GM18520 (cell line): ENCODE data around the gene IQCF6.
"Not testable (repeated sequence)": the region's sequence is repeated elsewhere in the genome, so short reads cannot be mapped to it uniquely, and the experiment has no call there.

ENCODE experiments used
- ATAC-seq: cut with Tn5 transposase; IDR thresholded peaks from one replicate; pipeline ENCODE4 v1.9.1; 2021; ENCODE audit not compliant: unreplicated experiment

IQCF6 gene

GRCh38 chr3:51779137-51779536 is at the start of gene IQCF6:
TSS of gene IQCF6 (minus strand) at chr3:51779237. CDS start at chr3:51779224, 13 bp downstream.
- ATAC-seq: no peak

DNA sequence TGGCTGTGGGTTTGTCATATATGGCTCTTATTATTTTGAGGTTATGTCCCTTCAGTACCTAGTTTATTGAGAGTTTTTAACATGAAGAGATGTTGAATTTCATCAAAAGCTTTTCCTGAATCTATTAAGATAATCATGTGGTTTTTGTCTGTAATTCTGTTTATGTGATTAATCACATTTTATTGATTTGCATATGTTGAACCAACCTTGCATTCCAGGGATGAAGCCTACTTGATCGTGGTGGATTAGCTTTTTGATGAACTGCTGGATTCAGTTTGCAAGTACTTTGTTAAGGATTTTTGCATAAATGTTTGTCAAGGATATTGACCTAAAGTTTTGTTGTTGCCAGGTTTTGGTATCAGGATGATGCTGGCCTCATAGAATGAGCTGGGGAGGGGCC is 49.3 kb upstream of the IQCF6 start:
- no peak for ATAC-seq

DNA sequence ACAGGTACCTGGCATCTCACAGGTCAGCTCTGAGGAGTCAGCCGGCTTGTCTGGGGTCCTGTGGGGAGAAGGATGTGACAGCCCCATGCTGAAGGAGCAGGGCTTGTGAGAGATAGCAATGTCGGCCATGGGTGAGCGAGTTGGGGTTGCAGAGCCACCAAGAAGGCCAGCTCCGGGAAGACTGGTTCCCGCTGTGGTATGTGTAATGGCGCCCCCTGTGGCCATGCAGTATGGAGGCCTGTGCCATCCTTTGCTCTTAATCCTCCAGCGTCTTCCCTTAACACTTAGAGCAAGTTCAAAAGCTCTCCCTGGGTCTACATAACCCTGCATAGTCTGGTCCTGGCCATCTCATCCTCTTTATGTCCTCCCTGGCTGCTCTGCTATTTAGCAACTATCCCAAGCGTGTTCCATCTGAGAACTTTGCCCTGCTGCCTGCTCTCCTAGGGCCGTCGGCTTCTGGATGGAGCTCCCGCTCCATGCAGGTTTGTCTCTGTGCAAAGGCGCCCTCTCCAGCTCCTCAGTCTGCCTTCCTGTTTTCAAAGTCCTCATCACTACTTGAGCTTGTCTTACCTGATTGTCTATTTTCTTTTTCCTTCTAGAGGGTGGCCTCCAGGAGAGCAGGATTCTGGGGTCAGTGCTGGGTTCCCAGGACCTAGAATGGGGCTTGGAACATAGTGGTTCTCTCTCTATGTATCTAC is 40.8 kb upstream of the IQCF6 start:
- no peak for ATAC-seq

GRCh38 chr3:51819151-51819550 is 40.1 kb upstream of the IQCF6 start:
- ATAC-seq: no peak

GRCh38 chr3:51817375-51817774 is 38.3 kb upstream of the IQCF6 start:
- ATAC-seq: no peak

- no peak for ATAC-seq
These were observed 37.7 kb upstream of the IQCF6 start for GRCh38 chr3:51816723-51817122.

- no peak for ATAC-seq
These were observed 36.6 kb upstream of the IQCF6 start for GRCh38 chr3:51815614-51816013.

DNA sequence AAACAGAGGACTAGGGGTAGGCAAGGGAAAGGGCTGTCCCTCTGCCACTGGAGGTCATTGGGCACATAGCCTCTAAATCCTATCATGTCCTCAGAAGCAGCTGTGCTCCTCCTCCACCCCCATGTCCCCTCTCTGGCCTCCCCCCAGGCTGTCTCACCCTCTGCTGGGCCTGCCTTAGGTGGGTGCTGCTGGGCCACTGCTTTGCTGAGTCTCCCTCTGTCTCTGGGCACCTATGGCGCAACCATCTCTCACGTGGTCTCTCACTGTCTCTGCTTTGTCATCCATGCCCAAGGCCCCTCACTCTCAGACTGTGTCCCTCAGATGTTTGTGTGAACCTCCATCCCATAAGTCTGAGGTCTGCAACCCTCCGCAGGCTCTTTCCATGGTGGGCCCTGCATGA is 35.0 kb upstream of the IQCF6 start:
- no peak for ATAC-seq

DNA sequence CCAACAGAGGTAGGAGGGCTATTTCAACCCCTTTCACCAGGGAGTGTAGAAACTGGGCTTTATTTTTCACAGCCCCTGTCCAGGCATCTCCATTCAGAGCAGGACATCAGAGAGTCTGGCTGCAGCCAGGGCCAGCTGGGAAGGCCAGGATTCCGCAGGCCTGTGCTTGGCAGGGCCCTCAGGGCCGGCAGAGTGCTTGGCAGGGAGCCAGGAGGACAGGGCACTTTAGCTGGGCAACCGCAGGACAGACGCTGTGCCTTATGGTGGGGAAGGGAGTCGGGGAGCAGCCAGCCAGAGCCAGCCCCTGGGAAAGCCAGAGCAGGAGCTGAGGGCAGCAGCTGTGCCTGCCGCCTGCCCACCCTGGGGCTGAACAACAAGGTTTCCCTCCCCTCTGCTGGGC is 34.5 kb upstream of the IQCF6 start:
- no peak for ATAC-seq

DNA sequence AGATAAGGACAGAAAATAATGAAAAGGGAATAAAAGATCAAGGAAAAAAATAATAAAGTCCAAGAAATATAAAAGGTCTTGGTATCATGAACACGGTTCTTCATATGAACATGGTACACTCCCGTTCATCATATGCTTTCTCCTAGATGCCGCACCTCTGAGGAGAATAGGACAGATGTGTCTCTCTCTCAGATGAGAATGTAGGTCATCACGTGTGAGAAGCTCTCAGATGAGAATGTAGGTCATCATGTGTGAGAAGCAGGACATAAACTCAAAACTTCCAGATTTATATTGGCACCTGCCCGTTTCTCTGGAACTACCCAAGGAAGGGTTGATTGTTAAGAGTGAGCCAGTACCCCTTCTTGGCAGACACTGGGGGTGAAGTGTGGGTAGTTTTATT is 29.9 kb upstream of the IQCF6 start:
- no peak for ATAC-seq

DNA sequence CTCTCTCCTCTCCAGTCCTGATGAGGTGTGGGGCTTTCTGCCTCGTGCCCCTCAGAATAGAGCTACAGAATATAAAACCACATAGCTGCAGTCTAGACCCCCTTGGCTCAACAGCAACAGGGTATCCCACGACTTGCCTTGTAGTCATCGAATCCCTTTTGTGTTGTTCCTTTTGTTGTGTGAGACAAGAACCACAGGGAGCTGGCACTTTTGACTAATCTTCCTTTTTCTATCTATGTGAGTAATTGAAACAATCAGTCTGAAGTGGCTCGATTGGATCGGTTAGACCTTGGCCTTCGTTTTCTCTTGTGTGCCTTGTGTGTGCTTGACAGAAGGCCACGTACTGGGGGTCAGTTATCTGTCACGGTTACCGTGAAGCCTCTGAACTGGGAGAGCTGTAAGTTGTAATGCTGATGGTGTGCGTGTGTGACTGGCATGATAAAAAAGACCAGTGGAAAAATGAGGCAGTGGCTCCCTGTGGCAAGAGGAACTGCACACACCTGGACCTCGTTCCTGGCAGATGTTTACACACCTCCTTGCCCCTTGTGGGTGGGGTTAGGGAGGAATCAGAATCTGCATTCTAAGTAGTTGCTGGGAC is 23.2 kb upstream of the IQCF6 start:
- ATAC-seq: no peak

DNA sequence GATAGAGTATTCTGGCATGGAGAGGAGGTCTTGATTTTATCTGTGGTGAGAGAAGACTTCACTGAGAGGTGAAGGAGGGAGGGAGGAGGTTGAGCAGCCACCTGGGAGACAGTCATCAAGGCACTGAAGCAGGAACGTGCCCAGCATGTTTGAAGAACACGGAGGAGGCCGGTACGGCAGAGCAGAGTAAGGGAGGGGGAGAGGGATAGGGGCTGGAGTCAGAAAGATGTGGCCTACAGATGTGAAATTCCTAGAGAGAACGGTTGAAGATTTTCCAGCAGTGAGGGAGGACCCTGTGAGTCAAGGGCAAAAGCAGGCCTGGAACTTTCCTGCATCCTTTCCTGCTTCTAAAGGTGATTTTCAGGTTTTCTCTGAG is 21.7 kb upstream of the IQCF6 start:
- ATAC-seq: no peak

DNA sequence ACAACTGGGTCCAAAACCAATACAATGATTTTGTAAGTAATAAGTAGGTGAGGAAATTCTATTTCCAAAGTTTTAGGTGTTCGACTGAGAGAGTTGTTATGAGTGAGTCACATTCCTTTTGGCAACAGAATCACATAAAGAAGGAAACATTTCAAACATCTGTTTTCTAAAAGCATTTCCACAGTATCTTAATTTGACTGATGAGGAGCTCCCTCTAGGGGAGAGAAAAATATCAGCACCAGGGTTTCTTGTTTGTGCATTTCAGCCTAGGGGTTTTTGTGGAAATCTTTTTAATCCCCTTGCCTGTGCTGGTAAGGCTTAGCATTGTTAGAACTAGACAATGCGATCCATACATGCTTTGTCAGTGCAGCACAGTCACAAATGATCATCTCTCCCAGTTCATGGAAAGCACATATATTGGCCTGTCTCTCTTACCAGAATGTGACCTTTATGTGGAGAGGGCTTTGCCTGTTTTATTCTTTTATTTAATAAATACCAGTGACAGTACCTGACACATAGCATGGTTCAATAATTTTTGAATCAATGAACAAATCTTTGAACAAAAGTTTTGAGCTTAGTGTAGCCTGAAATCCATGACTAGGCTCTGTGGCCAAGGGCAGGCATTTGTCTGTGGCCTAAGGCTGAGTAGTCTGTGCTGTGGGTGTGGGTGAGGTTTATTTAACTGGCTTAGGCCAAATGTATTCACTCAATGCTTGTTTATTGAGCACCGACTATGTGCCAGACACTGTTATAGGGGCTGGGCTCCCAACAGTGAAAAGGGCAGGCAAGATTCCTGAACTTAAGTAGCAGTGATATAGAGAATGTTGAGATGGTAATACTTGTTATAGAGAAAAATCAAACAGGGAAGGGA is 21.1 kb upstream of the IQCF6 start:
- ATAC-seq: no peak

GRCh38 chr3:51798411-51798963 is 19.4 kb upstream of the IQCF6 start:
- no peak for ATAC-seq

- no peak for ATAC-seq
These were observed 17.8 kb upstream of the IQCF6 start for GRCh38 chr3:51796854-51797253.

DNA sequence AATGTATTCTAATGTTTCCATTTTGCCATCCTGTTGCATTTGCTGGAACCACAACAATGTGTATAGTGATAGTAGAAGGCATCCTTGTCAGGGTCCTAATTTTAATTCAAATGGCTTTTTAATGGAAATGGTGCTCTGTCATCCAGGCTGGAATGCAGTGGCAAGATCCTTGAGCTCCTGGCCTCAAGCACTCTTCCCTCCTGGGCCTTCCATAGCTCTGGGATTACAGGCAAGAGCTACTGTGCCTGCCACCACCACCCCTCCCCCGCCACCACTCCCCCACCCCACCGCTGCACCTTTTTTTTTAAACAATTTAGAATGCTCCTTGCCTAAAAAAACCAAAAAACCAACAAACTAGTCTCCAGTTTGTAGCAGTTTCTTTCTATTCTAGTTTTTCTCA is 15.2 kb upstream of the IQCF6 start:
- no peak for ATAC-seq

DNA sequence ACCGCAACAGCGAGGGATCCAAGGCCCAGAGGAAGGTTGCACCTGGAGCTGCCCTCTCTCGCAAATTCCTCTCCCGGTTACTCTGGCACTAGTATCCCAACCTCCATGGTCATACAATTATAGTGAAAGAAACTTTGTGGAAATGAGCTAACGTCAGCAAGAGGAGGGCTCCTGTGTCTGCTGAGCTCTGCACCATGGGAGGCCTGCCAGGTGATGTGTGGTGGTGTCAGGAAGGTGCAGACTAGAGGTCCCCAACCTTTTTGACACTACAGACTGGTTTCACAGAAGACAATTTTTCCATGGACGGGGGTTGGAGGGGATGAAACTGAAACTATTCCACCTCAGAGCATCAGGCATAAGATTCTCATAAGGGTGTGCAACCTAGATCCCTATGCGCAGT is 13.2 kb upstream of the IQCF6 start:
- no peak for ATAC-seq

DNA sequence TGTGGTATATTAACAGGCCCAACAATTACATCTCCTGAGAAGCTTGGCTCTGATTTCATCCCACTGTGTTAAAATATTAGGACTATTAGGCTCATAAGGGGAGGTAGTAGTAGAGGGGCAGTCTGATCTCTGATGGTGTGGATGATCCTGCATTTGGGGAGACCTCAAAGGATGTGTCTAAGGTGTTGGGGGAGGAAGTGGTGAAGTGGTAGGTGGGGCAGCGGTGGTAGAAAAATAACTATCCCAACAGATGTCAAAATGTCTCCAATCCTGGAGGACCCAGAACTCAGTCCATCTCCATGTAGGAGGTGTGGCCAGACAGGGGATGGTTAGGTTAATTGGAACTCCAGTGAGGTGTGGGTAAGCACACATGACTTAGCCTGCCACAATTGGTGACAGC is 10.4 kb upstream of the IQCF6 start:
- ATAC-seq: no peak

DNA sequence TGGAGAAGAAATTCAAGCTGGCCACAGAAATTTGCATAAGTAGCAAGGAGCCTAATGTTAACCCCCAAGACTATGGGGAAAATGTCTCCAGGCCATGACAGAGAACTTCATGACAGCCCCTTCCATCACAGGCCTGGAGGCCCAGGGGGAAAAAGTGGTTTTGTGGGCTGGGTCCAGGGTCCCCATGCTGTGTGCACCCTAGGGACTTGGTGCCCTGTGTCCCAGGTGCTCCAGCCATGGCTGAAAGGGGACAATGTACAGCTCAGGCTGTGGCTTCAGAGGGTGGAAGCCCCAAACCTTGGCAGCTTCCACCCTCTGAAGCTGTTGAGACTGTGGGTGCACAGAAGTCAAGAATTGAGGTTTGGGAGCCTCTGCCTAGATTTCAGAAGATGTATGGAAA is 8.5 kb upstream of the IQCF6 start:
- ATAC-seq: not testable (repeated sequence)

- ATAC-seq: no peak
These were observed 7.2 kb upstream of the IQCF6 start for GRCh38 chr3:51786267-51786666.

DNA sequence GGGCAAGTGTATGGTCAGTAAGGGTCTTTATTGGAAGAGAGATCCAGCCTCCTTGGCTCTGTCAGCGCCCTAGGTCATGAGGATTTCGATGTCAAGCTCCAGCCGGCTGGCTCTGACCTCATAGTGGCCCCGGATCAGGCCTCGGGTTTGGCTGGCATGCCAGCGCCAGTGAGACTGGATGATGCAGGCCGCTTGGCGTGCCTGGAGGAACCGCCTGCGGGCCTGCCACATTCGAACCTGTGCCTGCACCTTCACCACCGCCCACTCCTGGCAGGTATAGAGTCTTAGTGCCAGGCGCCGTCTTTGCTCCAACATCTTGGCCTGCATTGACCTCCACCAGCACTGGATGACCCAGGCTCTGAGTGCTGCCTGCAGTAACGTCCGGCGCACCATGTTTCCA is 483 bp downstream of the IQCF6 start:
- ATAC-seq: no peak

DNA sequence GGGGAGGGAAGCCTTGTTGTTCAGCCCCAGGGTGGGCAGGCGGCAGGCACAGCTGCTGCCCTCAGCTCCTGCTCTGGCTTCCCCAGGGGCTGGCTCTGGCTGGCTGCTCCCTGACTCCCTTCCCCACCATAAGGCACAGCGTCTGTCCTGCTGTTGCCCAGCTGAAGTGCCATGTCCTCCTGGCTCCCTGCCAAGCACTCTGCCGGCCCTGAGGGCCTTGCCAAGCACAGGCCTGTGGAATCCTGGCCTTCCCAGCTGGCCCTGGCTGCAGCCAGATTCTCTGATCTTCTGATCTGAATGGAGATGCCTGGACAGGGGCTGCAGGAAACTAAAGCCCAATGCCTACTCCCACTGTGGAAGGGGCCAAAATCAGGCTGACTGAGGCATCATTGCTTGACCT is 1.1 kb downstream of the IQCF6 start:
- ATAC-seq: no peak
